ENCODE results near the gene C1orf105.

C1orf105 gene

GRCh38 chr1:172466795-172467407 is 46.4 kb downstream of the C1orf105 start:
- DNase-seq, result peak; percentile 65

GRCh38 chr1:172467446-172467845 is 47.0 kb downstream of the C1orf105 start:
- peak; percentile 35 for DNase-seq

GRCh38 chr1:172468296-172468695 is 47.8 kb downstream of the C1orf105 start:
- no peak for DNase-seq

GRCh38 chr1:172469717-172470116 is 49.2 kb downstream of the C1orf105 start:
- peak; percentile 50 for DNase-seq

GRCh38 chr1:172470149-172470548 is 49.7 kb downstream of the C1orf105 start:
- DNase-seq, result peak; percentile 81

- no peak for DNase-seq
Observed at GRCh38 chr1:172471666-172472065, 51.2 kb downstream of the C1orf105 start.

- no peak for DNase-seq
Observed at GRCh38 chr1:172472495-172472894, 52.0 kb downstream of the C1orf105 start.

- no peak for DNase-seq
Observed at GRCh38 chr1:172473302-172473701, 52.8 kb downstream of the C1orf105 start.

- DNase-seq, result peak; percentile 21
Observed at GRCh38 chr1:172473842-172474241, 53.4 kb downstream of the C1orf105 start.

- peak; percentile 29 for DNase-seq
Observed at GRCh38 chr1:172476218-172476811, 55.8 kb downstream of the C1orf105 start.

- no peak for DNase-seq
Observed at GRCh38 chr1:172477216-172477615, 56.7 kb downstream of the C1orf105 start.

- DNase-seq, result no peak
Observed at GRCh38 chr1:172477741-172478140, 57.3 kb downstream of the C1orf105 start.

- no peak for DNase-seq
Observed at GRCh38 chr1:172478485-172478884, 58.0 kb downstream of the C1orf105 start.

GRCh38 chr1:172480431-172480830 is 59.9 kb downstream of the C1orf105 start:
- DNase-seq, result no peak

- peak; percentile 49 for DNase-seq
Observed at GRCh38 chr1:172482044-172482443, 61.6 kb downstream of the C1orf105 start.

- peak; percentile 37 for DNase-seq
Observed at GRCh38 chr1:172483448-172483847, 63.0 kb downstream of the C1orf105 start.

GRCh38 chr1:172484252-172484651 is 63.8 kb downstream of the C1orf105 start:
- DNase-seq, result peak; percentile 93

- DNase-seq, result no peak
Observed at GRCh38 chr1:172485626-172486025, 65.1 kb downstream of the C1orf105 start.

GRCh38 chr1:172486805-172487454 is 66.4 kb downstream of the C1orf105 start:
- DNase-seq, result no peak

GRCh38 chr1:172487550-172487949 is 67.1 kb downstream of the C1orf105 start:
- DNase-seq, result no peak

GRCh38 chr1:172488393-172488792 is 67.9 kb downstream of the C1orf105 start:
- no peak for DNase-seq

- no peak for DNase-seq
Observed at GRCh38 chr1:172489847-172490246, 69.4 kb downstream of the C1orf105 start.

- no peak for DNase-seq
Observed at GRCh38 chr1:172492421-172492820, 71.9 kb downstream of the C1orf105 start.

- no peak for DNase-seq
Observed at GRCh38 chr1:172494166-172494565, 73.7 kb downstream of the C1orf105 start.

Measured in DMS53 (cell line).